Keratinocyte (primary cell): ENCODE data around the gene MXRA7. TPM values are rescaled to one million over a fixed set of nuclear protein-coding genes. Genes with fewer than 3 reads are reported as not detected.
"Not testable (repeated sequence)": the region's sequence is repeated elsewhere in the genome, so short reads cannot be mapped to it uniquely, and the experiment has no call there.

Experiments
- DNase-seq: peaks from one replicate; pipeline ENCODE4 v3.0.0-alpha.2; 2011; ENCODE audit warnings: low read depth, missing footprints, low spot score
- FAIRE-seq: peaks from 2 replicates; lab custom pipeline; 2011; peaks lifted over from hg19 to GRCh38; lab: Jason Lieb, UNC
- H2AFZ ChIP-seq: 2 replicates; pipeline ENCODE4 v1.6.0; 2012; ENCODE audit warnings: low read length, control low read depth, inconsistent platforms; ENCODE audit not compliant: control insufficient read depth
- H3K27ac ChIP-seq: 2 replicates; pipeline ENCODE4 v1.5.1; 2011; ENCODE audit warnings: low read length; ENCODE audit not compliant: control insufficient read depth, insufficient read depth
- H3K27me3 ChIP-seq: 3 replicates; pipeline ENCODE4 v1.6.0; 2011; ENCODE audit warnings: low read length; ENCODE audit not compliant: control insufficient read depth, insufficient read depth; ENCODE audit errors: extremely low read depth
- H3K36me3 ChIP-seq, 2 experiments: 2 replicates in 1 of 2; 3 replicates in 1 of 2; pipeline ENCODE4 v1.5.1; 2011; ENCODE audit warnings: low read length in 2 of 2, mild to moderate bottlenecking in 1 of 2; ENCODE audit not compliant: control insufficient read depth in 2 of 2, insufficient read depth in 2 of 2; ENCODE audit errors: extremely low read depth in 1 of 2
- H3K4me1 ChIP-seq: 3 replicates; pipeline ENCODE4 v1.5.1; 2011; ENCODE audit warnings: low read length; ENCODE audit not compliant: control insufficient read depth, insufficient read depth; ENCODE audit errors: extremely low read depth
- H3K4me2 ChIP-seq: 3 replicates; pipeline ENCODE4 v1.6.0; 2011; ENCODE audit warnings: low read depth, low read length; ENCODE audit not compliant: control insufficient read depth, insufficient read depth; ENCODE audit errors: extremely low read depth
- H3K4me3 ChIP-seq, 3 experiments: fragments of 200-600 bp in 1 of 3; sonication (generic) in 1 of 3; 2 replicates in 2 of 3; 3 replicates in 1 of 3; pipeline ENCODE4 v1.5.1; 2011 to 2016; ENCODE audit warnings: low read length in 3 of 3, mild to moderate bottlenecking in 3 of 3, control low read depth in 2 of 3, inconsistent platforms in 1 of 3, low read depth in 1 of 3, mixed read lengths in 1 of 3, mixed run types in 1 of 3, moderate library complexity in 1 of 3; ENCODE audit not compliant: control insufficient read depth in 2 of 3, insufficient read depth in 2 of 3; ENCODE audit errors: extremely low read depth in 1 of 3
- H3K79me2 ChIP-seq: 2 replicates; pipeline ENCODE4 v1.6.0; 2012; ENCODE audit warnings: low read length; ENCODE audit not compliant: control insufficient read depth, insufficient read depth
- H3K9ac ChIP-seq: 3 replicates; pipeline ENCODE4 v1.6.0; 2011; ENCODE audit warnings: low read length; ENCODE audit not compliant: control insufficient read depth, insufficient read depth; ENCODE audit errors: extremely low read depth
- H3K9me1 ChIP-seq: 3 replicates; pipeline ENCODE4 v1.6.0; 2011; ENCODE audit warnings: low read length; ENCODE audit not compliant: control insufficient read depth, insufficient read depth; ENCODE audit errors: extremely low read depth
- H3K9me3 ChIP-seq: 2 replicates; pipeline ENCODE4 v1.5.1; 2012; ENCODE audit warnings: low read depth, low read length; ENCODE audit not compliant: control insufficient read depth
- H4K20me1 ChIP-seq: 3 replicates; pipeline ENCODE4 v1.6.0; 2011; ENCODE audit warnings: low read length; ENCODE audit not compliant: control insufficient read depth, insufficient read depth; ENCODE audit errors: extremely low read depth
- EZH2 ChIP-seq: IDR thresholded peaks from one replicate; pipeline ENCODE4 v1.6.1; 2012; ENCODE audit warnings: inconsistent platforms, mild to moderate bottlenecking, low read length, moderate library complexity
- dilution Hi-C: fragments of 300-500 bp; cut with MboI; formaldehyde crosslinking; loops from one replicate; pipeline ENCODE4 v1.7.0; 2020; ENCODE audit warnings: low sequenced_read_pairs; ENCODE audit not compliant: extremely low pct_ligation_motif_present
- polyA plus RNA-seq, 5 experiments: library from polyadenylated mRNA; depleted of rRNA in 3 of 5; stranded (reverse) in 3 of 5; stranded (forward) in 1 of 5; unstranded in 1 of 5; fragments of >200 nt; gene quantifications; 1 replicate in 1 of 5; 2 replicates in 3 of 5; 3 replicates in 1 of 5; pipeline versions ENCODE4 v1.2.1 to v1.2.3, GENCODE V29; 2011 to 2012; ENCODE audit warnings: missing spikeins in 2 of 5, low read depth in 1 of 5, low replicate concordance in 1 of 5
- TF ChIP-seq, protein P1 (sequence below), 3 experiments: IDR thresholded peaks in 1 of 3; conservative IDR thresholded peaks in 1 of 3; optimal IDR thresholded peaks in 1 of 3; 2 replicates in 2 of 3; 3 replicates in 1 of 3; pipeline versions ENCODE3 to v1.5.1; 2011; ENCODE audit warnings: low read length in 3 of 3, mild to moderate bottlenecking in 3 of 3, moderate library complexity in 2 of 3, control low read depth in 1 of 3, inconsistent platforms in 1 of 3; ENCODE audit not compliant: insufficient read depth in 2 of 3; ENCODE audit errors: extremely low read depth in 1 of 3

The MXRA7 gene
- polyA plus RNA-seq, 1 donor (not counting 4 experiments of a cell fraction or from before 2014, with no cell fraction given), result 118 TPM

DNA sequence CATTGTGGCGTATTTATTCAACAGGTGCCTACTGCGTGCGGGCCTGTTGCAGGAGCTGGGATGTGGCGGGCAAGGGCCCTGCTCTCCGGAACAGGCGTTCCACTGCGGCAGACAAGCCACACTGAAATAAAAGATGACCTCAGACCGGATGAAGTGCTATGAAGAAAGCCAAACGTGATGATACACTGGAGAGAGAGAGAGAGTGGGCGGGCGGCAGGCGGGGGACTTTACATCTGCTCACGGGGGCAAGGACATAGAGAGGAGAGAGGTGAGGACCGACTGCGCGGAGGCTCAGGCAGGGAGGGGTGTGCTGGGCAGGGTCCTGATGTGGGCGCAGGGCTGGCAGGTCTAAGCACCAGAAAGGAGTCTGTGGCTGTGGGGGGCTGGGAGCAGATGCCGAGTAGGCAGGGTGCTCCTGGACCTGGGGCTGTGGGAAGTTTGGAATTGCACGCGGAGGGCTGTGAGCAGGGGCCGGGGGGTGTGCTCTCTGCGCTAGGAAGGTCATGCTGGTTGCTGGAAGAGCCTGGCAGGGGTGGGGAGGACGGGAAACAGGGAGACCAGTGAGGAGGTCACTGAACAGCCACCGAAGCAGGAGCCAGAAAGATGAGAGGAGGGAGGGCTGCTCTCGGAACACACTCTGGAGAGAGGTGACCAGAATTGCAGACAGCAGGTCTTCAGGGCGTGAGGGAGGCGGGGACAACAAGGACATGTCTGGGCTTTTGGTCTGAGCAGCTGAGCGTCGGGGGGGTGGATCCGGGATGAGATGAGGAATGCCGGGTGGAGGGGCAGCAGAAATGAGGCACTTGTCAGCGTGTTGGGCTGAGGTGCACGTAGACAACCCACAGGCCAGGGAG, 9.9 kb downstream of the MXRA7 start:
- H3K9ac ChIP-seq, result peak overlapping the region; percentile 73
- H3K9me3 ChIP-seq, result no peaks in the 10 kb centered on the region
- peak overlapping the region in 2 of 3 experiments; percentile 49 to 54 for H3K4me3 ChIP-seq
- peak overlapping the region; percentile 59 for H3K27ac ChIP-seq
- TF ChIP-seq EZH2, result no peak
- peaks cover 3% of the 10 kb centered on the region for H4K20me1 ChIP-seq
- dilution Hi-C loops, result no loop called here
- DNase-seq (no peak), FAIRE-seq (peak; percentile 72)
- peaks cover 0 to 11% of the 10 kb centered on the region in 2 experiments for H3K36me3 ChIP-seq
- H2AFZ ChIP-seq, result peak overlapping the region; percentile 51
- peak overlapping the region; percentile 75 for H3K4me2 ChIP-seq
- H3K27me3 ChIP-seq, result no peaks in the 10 kb centered on the region
- peaks cover 60% of the 10 kb centered on the region for H3K79me2 ChIP-seq
- peaks cover 32% of the 10 kb centered on the region for H3K4me1 ChIP-seq
- H3K9me1 ChIP-seq, result peaks cover 8% of the 10 kb centered on the region

DNA sequence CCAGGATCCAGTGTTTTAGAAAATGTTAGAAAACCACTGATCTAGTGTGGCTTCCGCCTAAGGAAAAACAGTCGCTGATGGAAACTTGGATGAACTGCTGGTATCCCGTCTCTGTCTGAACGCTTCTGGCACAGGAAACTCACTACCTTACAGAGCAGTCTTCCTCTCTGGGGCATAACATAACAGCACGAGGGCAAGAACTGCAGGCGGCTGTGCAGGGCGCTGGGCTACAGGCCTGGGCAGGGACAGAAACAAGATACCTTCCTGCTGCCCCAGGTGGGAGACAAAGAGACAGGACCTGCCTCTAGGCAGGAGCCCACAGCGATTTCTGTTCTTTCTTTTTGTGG, 10.5 kb downstream of the MXRA7 start:
- peak overlapping the region in 2 of 3 experiments; percentile 49 to 54 for H3K4me3 ChIP-seq
- peak overlapping the region; percentile 75 for H3K4me2 ChIP-seq
- peaks cover 8% of the 10 kb centered on the region for H3K9me1 ChIP-seq
- H3K27ac ChIP-seq, result peak overlapping the region; percentile 59
- H4K20me1 ChIP-seq, result peaks cover 3% of the 10 kb centered on the region
- peak overlapping the region; percentile 73 for H3K9ac ChIP-seq
- DNase-seq, result no peak
- FAIRE-seq, result peak; percentile 92
- dilution Hi-C loops, result no loop called here
- H3K79me2 ChIP-seq, result peaks cover 57% of the 10 kb centered on the region
- peaks cover 36% of the 10 kb centered on the region for H3K4me1 ChIP-seq
- TF ChIP-seq, protein P1, sequence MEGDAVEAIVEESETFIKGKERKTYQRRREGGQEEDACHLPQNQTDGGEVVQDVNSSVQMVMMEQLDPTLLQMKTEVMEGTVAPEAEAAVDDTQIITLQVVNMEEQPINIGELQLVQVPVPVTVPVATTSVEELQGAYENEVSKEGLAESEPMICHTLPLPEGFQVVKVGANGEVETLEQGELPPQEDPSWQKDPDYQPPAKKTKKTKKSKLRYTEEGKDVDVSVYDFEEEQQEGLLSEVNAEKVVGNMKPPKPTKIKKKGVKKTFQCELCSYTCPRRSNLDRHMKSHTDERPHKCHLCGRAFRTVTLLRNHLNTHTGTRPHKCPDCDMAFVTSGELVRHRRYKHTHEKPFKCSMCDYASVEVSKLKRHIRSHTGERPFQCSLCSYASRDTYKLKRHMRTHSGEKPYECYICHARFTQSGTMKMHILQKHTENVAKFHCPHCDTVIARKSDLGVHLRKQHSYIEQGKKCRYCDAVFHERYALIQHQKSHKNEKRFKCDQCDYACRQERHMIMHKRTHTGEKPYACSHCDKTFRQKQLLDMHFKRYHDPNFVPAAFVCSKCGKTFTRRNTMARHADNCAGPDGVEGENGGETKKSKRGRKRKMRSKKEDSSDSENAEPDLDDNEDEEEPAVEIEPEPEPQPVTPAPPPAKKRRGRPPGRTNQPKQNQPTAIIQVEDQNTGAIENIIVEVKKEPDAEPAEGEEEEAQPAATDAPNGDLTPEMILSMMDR (optimal IDR thresholded peaks at IDR 0.05 in 1 of 3, IDR thresholded peaks at IDR 0.05 in 1 of 3, conservative IDR thresholded peaks at IDR 0.05 in 1 of 3; ENCODE audit: extremely low read depth in 1 of 3, insufficient read depth in 2 of 3, low read length in 3 of 3), result no peak
- no peaks in the 10 kb centered on the region for H3K9me3 ChIP-seq
- H2AFZ ChIP-seq, result peak overlapping the region; percentile 51
- no peaks in the 10 kb centered on the region for H3K27me3 ChIP-seq
- H3K36me3 ChIP-seq, result peaks cover 0 to 14% of the 10 kb centered on the region in 2 experiments

DNA sequence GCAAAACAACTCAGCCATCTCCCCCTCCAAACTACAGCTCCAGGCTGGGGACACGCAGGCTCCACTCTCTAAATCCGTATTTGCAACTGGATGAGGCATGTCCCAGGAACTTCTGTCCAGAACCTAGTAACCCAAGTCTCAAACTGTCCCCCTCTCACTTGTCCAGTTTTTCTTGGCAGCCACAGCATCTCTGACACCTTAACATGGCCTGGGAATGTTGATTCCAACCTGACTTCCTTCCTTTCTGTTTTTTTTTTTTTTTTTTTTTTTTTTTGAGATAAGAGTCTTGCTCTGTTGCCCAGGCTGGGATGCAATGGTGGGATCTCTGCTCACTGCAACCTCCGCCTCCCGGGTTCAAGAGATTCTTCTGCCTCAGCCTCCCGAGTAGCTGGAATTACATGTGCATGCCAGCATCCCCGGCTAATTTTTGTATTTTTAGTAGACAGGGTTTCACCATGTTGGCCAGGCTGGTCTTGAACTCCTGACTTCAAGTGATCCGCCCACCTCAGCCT, 12.2 kb downstream of the MXRA7 start:
- H4K20me1 ChIP-seq, H3K4me3 ChIP-seq, DNase-seq, dilution Hi-C loops, H3K9me3 ChIP-seq, H3K4me2 ChIP-seq, H3K27me3 ChIP-seq, H2AFZ ChIP-seq, FAIRE-seq, H3K9ac ChIP-seq, H3K27ac ChIP-seq, H3K9me1 ChIP-seq: not testable (repeated sequence)
- Histone ChIP-seq H3K36me3 (peaks cover 0 to 14% of the 10 kb centered on the region in 2 experiments), H3K79me2 (peaks cover 53% of the 10 kb centered on the region), H3K4me1 (peaks cover 39% of the 10 kb centered on the region)
